Measurements from ENCODE around the gene GYG1.

The GYG1 gene

GRCh38 chr3:148991219-148992026, at the start of gene GYG1:
GYG1 (plus strand) TSS chr3:148991540; CDS start chr3:148991641, 101 bp downstream.
- peak; percentile 91 for TF ChIP-seq POLR2A (IDR thresholded peaks at IDR 0.05; ENCODE audit: low read depth, low read length)
- FAIRE-seq (no peak), DNase-seq (ENCODE audit: insufficient read length, low spot score) (peak; percentile 91)

- FAIRE-seq: peak; percentile 95
- DNase-seq (ENCODE audit: insufficient read length, low spot score): peak; percentile 43
- TF ChIP-seq POLR2A (IDR thresholded peaks at IDR 0.05; ENCODE audit: low read depth, low read length): no peak
Observed at GRCh38 chr3:148943506-148944205, 47.7 kb upstream of the GYG1 start.

- no peak for TF ChIP-seq POLR2A (IDR thresholded peaks at IDR 0.05; ENCODE audit: low read depth, low read length)
- FAIRE-seq: no peak
- DNase-seq (ENCODE audit: insufficient read length, low spot score): no peak
Observed at GRCh38 chr3:148945116-148945515, 46.2 kb upstream of the GYG1 start.

GRCh38 chr3:148948913-148949657, 42.3 kb upstream of the GYG1 start:
- no peak for TF ChIP-seq POLR2A (IDR thresholded peaks at IDR 0.05; ENCODE audit: low read depth, low read length)
- DNase-seq (ENCODE audit: insufficient read length, low spot score) (no peak), FAIRE-seq (no peak)

GRCh38 chr3:148950806-148951205, 40.5 kb upstream of the GYG1 start:
- FAIRE-seq (peak; percentile 60), DNase-seq (ENCODE audit: insufficient read length, low spot score) (no peak)
- no peak for TF ChIP-seq POLR2A (IDR thresholded peaks at IDR 0.05; ENCODE audit: low read depth, low read length)

GRCh38 chr3:148951599-148952361, 39.6 kb upstream of the GYG1 start:
- FAIRE-seq: no peak
- no peak for DNase-seq (ENCODE audit: insufficient read length, low spot score)
- no peak for TF ChIP-seq POLR2A (IDR thresholded peaks at IDR 0.05; ENCODE audit: low read depth, low read length)

- FAIRE-seq (no peak), DNase-seq (ENCODE audit: insufficient read length, low spot score) (no peak)
- TF ChIP-seq POLR2A (IDR thresholded peaks at IDR 0.05; ENCODE audit: low read depth, low read length): no peak
Observed at GRCh38 chr3:148953094-148953493, 38.2 kb upstream of the GYG1 start.

- FAIRE-seq (no peak), DNase-seq (ENCODE audit: insufficient read length, low spot score) (no peak)
- no peak for TF ChIP-seq POLR2A (IDR thresholded peaks at IDR 0.05; ENCODE audit: low read depth, low read length)
Observed at GRCh38 chr3:148954981-148955380, 36.4 kb upstream of the GYG1 start.

GRCh38 chr3:148955544-148956346, 35.6 kb upstream of the GYG1 start:
- TF ChIP-seq POLR2A (IDR thresholded peaks at IDR 0.05; ENCODE audit: low read depth, low read length): no peak
- FAIRE-seq (no peak), DNase-seq (ENCODE audit: insufficient read length, low spot score) (no peak)

- FAIRE-seq (no peak), DNase-seq (ENCODE audit: insufficient read length, low spot score) (no peak)
- TF ChIP-seq POLR2A (IDR thresholded peaks at IDR 0.05; ENCODE audit: low read depth, low read length): no peak
Observed at GRCh38 chr3:148957586-148957985, 33.8 kb upstream of the GYG1 start.

- DNase-seq (ENCODE audit: insufficient read length, low spot score) (no peak), FAIRE-seq (no peak)
- TF ChIP-seq POLR2A (IDR thresholded peaks at IDR 0.05; ENCODE audit: low read depth, low read length): no peak
Observed at GRCh38 chr3:148958696-148959095, 32.6 kb upstream of the GYG1 start.

GRCh38 chr3:148962513-148962912, 28.8 kb upstream of the GYG1 start:
- DNase-seq (ENCODE audit: insufficient read length, low spot score): peak; percentile 59
- FAIRE-seq: peak; percentile 96

GRCh38 chr3:148964809-148965208, 26.5 kb upstream of the GYG1 start:
- DNase-seq (ENCODE audit: insufficient read length, low spot score) (no peak), FAIRE-seq (no peak)
- TF ChIP-seq POLR2A (IDR thresholded peaks at IDR 0.05; ENCODE audit: low read depth, low read length): no peak

More at GRCh38 chr3:148962513-148962912, 28.8 kb upstream of the GYG1 start:
- no peak for TF ChIP-seq POLR2A (IDR thresholded peaks at IDR 0.05; ENCODE audit: low read depth, low read length)
